Activated CD4-positive, CD25-positive, alpha-beta regulatory T cell (primary cell): ENCODE measurements around the gene PPP1R16B.

Experiments
- DNase-seq, 4 experiments: peaks; one replicate each; lab custom pipeline; 2025; lab: John Stamatoyannopoulos, UW

The PPP1R16B gene

GRCh38 chr20:38827770-38828281 lies 22.3 kb downstream of the PPP1R16B start:
- no peak for DNase-seq

- DNase-seq: no peak
These were observed 23.2 kb downstream of the PPP1R16B start for GRCh38 chr20:38828514-38829295.

GRCh38 chr20:38829296-38829875 lies 23.9 kb downstream of the PPP1R16B start:
- DNase-seq: no peak

DNA sequence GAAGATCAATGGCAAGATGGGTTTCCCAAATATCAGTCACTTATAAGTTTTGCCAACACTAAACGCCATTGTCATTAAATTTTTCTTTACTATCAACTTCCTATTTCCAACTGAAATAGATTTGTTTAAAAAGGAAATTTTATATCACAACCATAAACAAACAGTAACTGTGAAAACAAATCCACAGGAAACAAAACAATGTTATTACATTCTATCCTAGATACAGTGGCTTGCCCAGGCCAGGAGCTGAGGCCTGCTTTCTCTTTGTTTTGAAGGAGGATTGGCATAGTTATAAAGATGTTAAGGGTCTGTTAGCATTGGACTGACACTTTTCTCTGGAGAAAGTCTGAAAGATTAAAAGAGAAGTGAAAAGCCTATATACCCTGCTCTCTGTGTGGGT lies 24.9 kb downstream of the PPP1R16B start:
- DNase-seq: no peak

GRCh38 chr20:38831049-38831691 lies 25.7 kb downstream of the PPP1R16B start:
- no peak for DNase-seq

GRCh38 chr20:38831995-38832620 lies 26.6 kb downstream of the PPP1R16B start:
- DNase-seq: no peak

DNA sequence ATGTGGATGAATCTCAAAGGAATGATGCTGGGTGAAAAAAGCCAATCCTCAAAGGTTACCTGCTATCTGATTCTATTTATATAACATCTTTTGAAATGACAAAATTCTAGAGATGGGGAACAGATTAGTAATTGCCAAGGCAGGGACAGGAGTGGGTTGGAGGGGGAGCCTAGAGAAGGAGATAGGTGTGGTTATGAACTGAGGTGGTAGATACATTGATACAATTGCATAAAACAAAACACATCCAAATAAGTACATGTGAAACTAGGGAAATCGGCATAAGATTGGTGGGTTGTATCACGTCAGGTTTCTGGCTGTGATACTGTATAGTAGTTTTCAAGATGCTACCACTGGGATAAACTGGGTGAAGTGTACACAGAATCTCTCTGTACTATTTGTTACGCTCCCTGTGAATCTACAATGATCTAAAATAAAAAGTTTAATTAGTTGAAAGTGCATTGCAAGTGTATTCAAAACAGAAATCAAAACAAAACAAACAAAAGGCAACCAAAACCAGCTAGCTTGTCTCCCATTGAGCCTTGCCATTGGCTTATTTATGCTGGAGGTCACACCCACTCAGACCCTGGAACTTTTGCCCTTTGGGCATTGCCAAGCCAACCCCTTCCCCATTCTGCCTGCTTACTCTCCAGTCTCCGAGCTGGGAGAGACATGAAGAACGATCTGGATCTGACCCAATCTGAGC lies 27.8 kb downstream of the PPP1R16B start:
- DNase-seq: no peak

- no peak for DNase-seq
These were observed 28.3 kb downstream of the PPP1R16B start for GRCh38 chr20:38833857-38834164.

DNA sequence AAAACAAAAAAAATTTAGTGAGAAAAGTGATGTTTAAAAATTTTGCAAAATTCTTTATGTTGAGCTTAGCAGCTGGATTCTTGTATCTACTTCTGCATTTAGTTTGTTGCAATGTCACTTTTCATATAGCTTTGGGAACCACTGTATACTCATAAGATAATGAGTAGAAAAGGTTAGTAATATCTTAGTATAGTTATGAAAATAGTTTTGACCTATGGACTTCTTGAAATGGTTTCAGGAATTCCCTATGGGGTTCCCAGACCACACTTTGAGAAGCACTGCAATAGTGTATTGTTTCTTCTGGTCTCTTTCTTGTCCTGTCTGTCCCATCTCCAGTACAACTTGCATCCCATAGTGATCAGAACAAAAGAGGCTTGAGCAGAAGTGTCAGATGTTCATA lies 29.4 kb downstream of the PPP1R16B start:
- no peak for DNase-seq

GRCh38 chr20:38835792-38836191 lies 30.3 kb downstream of the PPP1R16B start:
- DNase-seq: no peak

DNA sequence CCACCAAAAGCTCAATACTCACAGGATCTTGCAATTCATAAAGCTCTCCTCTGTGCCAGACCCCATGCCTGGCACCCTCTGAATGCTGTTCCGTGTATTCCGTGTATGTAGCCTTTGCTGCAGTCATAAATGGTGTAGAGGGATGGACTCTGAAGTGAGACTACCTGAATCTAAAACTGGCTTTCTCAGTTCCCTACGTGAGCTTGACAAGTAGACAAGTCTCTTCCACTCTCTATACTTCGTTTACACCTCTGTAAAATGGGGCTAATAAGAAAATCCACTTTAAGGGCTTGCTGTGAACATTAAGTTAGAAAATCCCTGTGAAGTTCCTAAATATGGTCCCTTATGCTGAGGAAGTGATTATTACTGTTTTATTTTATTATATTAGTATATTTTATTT lies 31.5 kb downstream of the PPP1R16B start:
- DNase-seq: no peak

- no peak for DNase-seq
These were observed 32.8 kb downstream of the PPP1R16B start for GRCh38 chr20:38838326-38838725.

GRCh38 chr20:38839563-38839962 lies 34.1 kb downstream of the PPP1R16B start:
- no peak for DNase-seq

DNA sequence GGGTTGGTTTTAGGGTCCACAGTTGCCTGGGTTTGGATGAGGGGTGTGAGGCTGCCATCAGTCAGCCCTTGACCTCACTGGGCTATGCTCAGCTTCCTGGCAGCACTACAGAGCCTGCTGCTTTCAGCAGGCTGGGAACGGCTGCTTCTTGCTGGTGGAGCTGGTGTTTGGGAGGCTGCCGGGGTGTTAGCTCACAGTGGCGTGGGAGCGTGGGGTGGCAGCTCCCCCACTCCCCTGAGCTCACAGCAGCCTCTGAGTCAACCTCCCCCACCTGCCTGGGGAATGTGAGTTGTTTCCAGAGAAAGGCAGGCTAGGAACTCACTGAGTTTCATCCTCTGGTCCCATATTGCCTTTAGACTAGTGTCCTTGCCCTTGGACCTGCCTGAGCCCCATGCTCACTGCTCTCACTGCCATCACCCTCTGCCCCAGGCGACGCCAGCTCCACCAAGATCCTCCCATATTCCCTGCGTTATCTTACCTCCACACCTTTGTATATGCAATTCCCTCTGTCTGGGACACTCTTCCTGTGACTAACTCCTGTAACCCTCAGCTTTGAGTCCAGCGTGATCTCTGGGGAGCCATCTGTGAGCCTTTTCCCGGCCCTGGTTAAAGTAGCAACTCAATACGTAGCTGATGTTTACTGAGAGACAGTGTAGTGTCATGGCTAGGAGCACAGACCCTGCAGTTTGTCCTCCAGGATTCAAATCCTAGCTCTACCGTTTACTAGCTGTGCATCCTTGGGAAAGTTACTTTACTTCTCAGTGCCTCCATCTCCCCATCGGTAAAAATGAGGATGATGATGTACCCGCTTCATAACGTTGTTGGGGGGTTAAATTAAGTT lies 34.8 kb downstream of the PPP1R16B start:
- DNase-seq: no peak

- no peak for DNase-seq
These were observed 35.5 kb downstream of the PPP1R16B start for GRCh38 chr20:38840894-38841470.

- no peak for DNase-seq
These were observed 36.1 kb downstream of the PPP1R16B start for GRCh38 chr20:38841570-38841969.

- DNase-seq: no peak
These were observed 36.5 kb downstream of the PPP1R16B start for GRCh38 chr20:38842026-38842425.

GRCh38 chr20:38842558-38842981 lies 37.1 kb downstream of the PPP1R16B start:
- peak; percentile 26 to 56 (median 32) for DNase-seq

- DNase-seq: peak in 1 of 4 experiments; percentile 14
These were observed 37.8 kb downstream of the PPP1R16B start for GRCh38 chr20:38843346-38843745.

DNA sequence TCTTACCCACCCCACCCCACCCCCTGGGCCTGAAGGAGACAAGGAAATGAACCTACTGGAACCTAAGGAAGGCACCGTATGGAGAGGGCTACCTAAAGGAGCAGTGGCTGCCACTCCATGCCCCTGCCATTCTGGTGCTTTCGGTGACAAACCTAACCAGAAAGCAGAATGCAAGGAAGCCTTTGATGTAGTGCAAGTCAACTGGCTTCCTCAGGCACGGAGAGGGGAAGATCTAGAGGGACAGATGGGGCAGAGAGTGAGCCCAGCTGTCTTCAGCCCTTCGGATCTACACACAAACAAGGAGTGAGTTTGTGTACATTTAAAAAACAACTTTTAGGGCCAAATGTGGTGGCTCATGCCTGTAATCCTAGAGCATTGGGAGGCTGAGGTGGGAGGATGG lies 39.5 kb downstream of the PPP1R16B start:
- no peak for DNase-seq

DNA sequence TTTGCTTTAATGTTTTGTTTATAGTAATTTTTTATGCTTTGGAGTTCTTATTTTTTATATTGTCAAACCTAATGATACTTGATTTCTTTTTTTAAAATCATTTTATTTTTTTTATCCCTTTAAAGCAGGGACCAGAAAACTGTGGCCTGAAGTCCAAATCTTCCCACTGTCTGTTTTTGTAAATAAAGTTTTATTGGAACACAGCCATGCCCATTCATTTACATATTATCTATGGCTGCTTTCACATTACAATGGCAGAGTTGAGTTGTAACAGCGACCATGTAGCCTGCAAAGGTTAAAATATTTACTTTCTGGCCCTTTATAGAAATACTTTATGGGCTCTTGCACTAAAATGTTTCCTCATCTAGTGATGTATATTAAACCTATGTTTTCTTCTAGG lies 42.3 kb downstream of the PPP1R16B start:
- no peak for DNase-seq
